Right renal cortex interstitium (tissue), 3 donors: Measurements from ENCODE around the gene SIAH2. TPM values are rescaled to one million over a fixed set of nuclear protein-coding genes. Genes with fewer than 3 reads are reported as not detected.
A peak's percentile ranks its signal among the peaks of the same experiment; 100 is the strongest.
"Not testable (repeated sequence)": the region's sequence is repeated elsewhere in the genome, so short reads cannot be mapped to it uniquely, and the experiment has no call there.

Experiments
- DNase-seq, 3 donors: peaks; one replicate each; pipeline ENCODE4 v3.0.0-alpha.2; 2013; ENCODE audit warnings: low read depth in 3 of 3, low spot score in 2 of 3
- polyA plus RNA-seq, 3 donors: library from polyadenylated mRNA; unstranded; fragments of 120-200 nt; gene quantifications; one replicate each; pipeline ENCODE4 v1.2.1, GENCODE V29; 2013; ENCODE audit not compliant: insufficient read length in 3 of 3

SIAH2 gene
- 10 to 100 TPM; 18.7 to 20.6 (median 19.6) TPM for polyA plus RNA-seq

- peak; percentile 66 to 83 (median 80) for DNase-seq
Observed at GRCh38 chr3:150763122-150763840, at the start of gene SIAH2. SIAH2 (minus strand) TSS chr3:150763169; CDS start chr3:150762849, 320 bp downstream.

- DNase-seq = no peak
Observed at GRCh38 chr3:150811984-150812383, 49.0 kb upstream of the SIAH2 start.

- DNase-seq = no peak
Observed at GRCh38 chr3:150810641-150811040, 47.7 kb upstream of the SIAH2 start.

GRCh38 chr3:150806185-150806835, 43.3 kb upstream of the SIAH2 start:
- DNase-seq = no peak

- no peak for DNase-seq
Observed at GRCh38 chr3:150805354-150805753, 42.4 kb upstream of the SIAH2 start.

GRCh38 chr3:150803440-150803985, 40.5 kb upstream of the SIAH2 start:
- no peak for DNase-seq

GRCh38 chr3:150800722-150801121, 37.8 kb upstream of the SIAH2 start:
- no peak for DNase-seq

- peak in 1 of 3 donors; percentile 7 for DNase-seq
Observed at GRCh38 chr3:150798122-150798618, 35.2 kb upstream of the SIAH2 start.

- DNase-seq = no peak
Observed at GRCh38 chr3:150797155-150797554, 34.2 kb upstream of the SIAH2 start.

GRCh38 chr3:150796527-150796926, 33.6 kb upstream of the SIAH2 start:
- DNase-seq = not testable (repeated sequence)

- DNase-seq = no peak
Observed at GRCh38 chr3:150793641-150794040, 30.7 kb upstream of the SIAH2 start.

- DNase-seq = no peak
Observed at GRCh38 chr3:150790629-150791028, 27.7 kb upstream of the SIAH2 start.

GRCh38 chr3:150789451-150789850, 26.5 kb upstream of the SIAH2 start:
- no peak for DNase-seq

GRCh38 chr3:150787741-150788370, 24.9 kb upstream of the SIAH2 start:
- peak in 2 of 3 donors; percentile 48 to 51 for DNase-seq

- no peak for DNase-seq
Observed at GRCh38 chr3:150786791-150787190, 23.8 kb upstream of the SIAH2 start.

- DNase-seq = no peak
Observed at GRCh38 chr3:150784747-150785125, 21.8 kb upstream of the SIAH2 start.

- no peak for DNase-seq
Observed at GRCh38 chr3:150783920-150784746, 21.2 kb upstream of the SIAH2 start.

GRCh38 chr3:150783316-150783715, 20.3 kb upstream of the SIAH2 start:
- DNase-seq = no peak

GRCh38 chr3:150779402-150779858, 16.5 kb upstream of the SIAH2 start:
- no peak for DNase-seq

GRCh38 chr3:150778793-150779401, 15.9 kb upstream of the SIAH2 start:
- DNase-seq = no peak
